Measurements from ENCODE around the gene SOX18.

The SOX18 gene

DNA sequence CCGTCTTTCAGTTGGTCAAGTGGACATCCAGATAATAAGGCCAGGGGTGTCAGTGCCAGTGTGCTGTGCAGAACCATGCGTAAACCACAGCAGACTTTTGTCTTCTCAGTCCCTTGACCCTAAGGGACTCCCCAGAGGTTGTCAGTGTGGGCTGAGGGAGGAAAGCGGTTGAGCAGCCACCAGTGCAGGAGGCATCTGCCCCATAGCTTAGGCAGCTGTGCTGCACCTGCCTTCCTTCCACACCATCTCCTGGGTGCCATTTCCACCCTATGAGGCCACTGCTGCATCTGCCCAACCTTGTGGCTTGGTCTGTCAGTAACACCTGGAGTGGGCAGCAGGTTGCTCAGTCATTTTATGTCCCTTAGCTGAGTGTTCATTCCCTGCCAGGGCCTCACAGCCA is 42.5 kb downstream of the SOX18 start:
- no peak for ATAC-seq
- no peak for TF ChIP-seq ZC3H10 (CRISPR knock-in tag; IDR thresholded peaks at IDR 0.05)
- TF ChIP-seq ISL1 (CRISPR knock-in tag; IDR thresholded peaks at IDR 0.05): no peak
- TF ChIP-seq TOX (CRISPR knock-in tag; IDR thresholded peaks at IDR 0.05; ENCODE audit: borderline replicate concordance): no peak
- TF ChIP-seq ZNF70 (CRISPR knock-in tag; IDR thresholded peaks at IDR 0.05): no peak
- TF ChIP-seq CSDC2 (CRISPR knock-in tag; IDR thresholded peaks at IDR 0.05): no peak
- no peak for TF ChIP-seq OSR1 (CRISPR knock-in tag; IDR thresholded peaks at IDR 0.05)
- no peak for TF ChIP-seq ESRRG (CRISPR knock-in tag; IDR thresholded peaks at IDR 0.05)
- no peak for TF ChIP-seq ZFP3 (CRISPR knock-in tag; IDR thresholded peaks at IDR 0.05)
- TF ChIP-seq BACH2 (CRISPR knock-in tag; IDR thresholded peaks at IDR 0.05; ENCODE audit: borderline replicate concordance): no peak
- TF ChIP-seq ARNTL (CRISPR knock-in tag; IDR thresholded peaks at IDR 0.05; ENCODE audit: borderline replicate concordance, low read depth): no peak
- TF ChIP-seq ZNF8 (CRISPR knock-in tag; IDR thresholded peaks at IDR 0.05): no peak
- TF ChIP-seq, protein P1, sequence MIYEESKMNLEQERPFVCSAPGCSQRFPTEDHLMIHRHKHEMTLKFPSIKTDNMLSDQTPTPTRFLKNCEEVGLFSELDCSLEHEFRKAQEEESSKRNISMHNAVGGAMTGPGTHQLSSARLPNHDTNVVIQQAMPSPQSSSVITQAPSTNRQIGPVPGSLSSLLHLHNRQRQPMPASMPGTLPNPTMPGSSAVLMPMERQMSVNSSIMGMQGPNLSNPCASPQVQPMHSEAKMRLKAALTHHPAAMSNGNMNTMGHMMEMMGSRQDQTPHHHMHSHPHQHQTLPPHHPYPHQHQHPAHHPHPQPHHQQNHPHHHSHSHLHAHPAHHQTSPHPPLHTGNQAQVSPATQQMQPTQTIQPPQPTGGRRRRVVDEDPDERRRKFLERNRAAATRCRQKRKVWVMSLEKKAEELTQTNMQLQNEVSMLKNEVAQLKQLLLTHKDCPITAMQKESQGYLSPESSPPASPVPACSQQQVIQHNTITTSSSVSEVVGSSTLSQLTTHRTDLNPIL (CRISPR knock-in tag; IDR thresholded peaks at IDR 0.05; ENCODE audit: low read depth): no peak
- TF ChIP-seq, protein P2, sequence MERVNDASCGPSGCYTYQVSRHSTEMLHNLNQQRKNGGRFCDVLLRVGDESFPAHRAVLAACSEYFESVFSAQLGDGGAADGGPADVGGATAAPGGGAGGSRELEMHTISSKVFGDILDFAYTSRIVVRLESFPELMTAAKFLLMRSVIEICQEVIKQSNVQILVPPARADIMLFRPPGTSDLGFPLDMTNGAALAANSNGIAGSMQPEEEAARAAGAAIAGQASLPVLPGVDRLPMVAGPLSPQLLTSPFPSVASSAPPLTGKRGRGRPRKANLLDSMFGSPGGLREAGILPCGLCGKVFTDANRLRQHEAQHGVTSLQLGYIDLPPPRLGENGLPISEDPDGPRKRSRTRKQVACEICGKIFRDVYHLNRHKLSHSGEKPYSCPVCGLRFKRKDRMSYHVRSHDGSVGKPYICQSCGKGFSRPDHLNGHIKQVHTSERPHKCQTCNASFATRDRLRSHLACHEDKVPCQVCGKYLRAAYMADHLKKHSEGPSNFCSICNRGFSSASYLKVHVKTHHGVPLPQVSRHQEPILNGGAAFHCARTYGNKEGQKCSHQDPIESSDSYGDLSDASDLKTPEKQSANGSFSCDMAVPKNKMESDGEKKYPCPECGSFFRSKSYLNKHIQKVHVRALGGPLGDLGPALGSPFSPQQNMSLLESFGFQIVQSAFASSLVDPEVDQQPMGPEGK (CRISPR knock-in tag; IDR thresholded peaks at IDR 0.05; ENCODE audit: borderline replicate concordance): no peak
- TF ChIP-seq ZNF565 (CRISPR knock-in tag; conservative IDR thresholded peaks at IDR 0.05; ENCODE audit: low read depth): no peak
- no peak for TF ChIP-seq TSHZ2 (CRISPR knock-in tag; IDR thresholded peaks at IDR 0.05)

DNA sequence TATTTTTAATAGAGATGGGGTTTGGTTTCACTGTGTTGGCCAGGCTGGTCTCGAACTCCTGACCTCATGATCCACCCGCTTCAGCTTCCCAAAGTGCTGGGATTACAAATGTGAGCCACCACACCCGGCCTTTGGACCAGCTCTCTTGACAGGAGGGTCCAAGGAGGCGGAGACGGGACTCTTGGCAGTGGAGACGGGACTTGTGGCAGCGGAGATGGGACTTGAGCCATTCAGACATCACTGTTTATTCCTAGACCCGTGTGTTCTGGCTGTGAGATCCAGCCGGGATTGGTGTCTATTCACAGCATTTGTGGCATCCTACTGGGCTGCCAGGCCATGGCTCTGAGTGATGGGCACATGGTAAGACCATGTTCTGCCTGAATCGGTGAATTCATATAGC is 42.9 kb downstream of the SOX18 start:
- no peak for ATAC-seq
- no peak for TF ChIP-seq CSDC2 (CRISPR knock-in tag; IDR thresholded peaks at IDR 0.05)
- no peak for TF ChIP-seq ZFP30 (CRISPR knock-in tag; IDR thresholded peaks at IDR 0.05)
- TF ChIP-seq BACH2 (CRISPR knock-in tag; IDR thresholded peaks at IDR 0.05; ENCODE audit: borderline replicate concordance): no peak
- no peak for TF ChIP-seq OSR1 (CRISPR knock-in tag; IDR thresholded peaks at IDR 0.05)
- no peak for TF ChIP-seq TSHZ2 (CRISPR knock-in tag; IDR thresholded peaks at IDR 0.05)
- TF ChIP-seq, protein P1 (CRISPR knock-in tag; IDR thresholded peaks at IDR 0.05; ENCODE audit: low read depth): no peak
- no peak for TF ChIP-seq CSRNP3 (CRISPR knock-in tag; IDR thresholded peaks at IDR 0.05)
- TF ChIP-seq ESRRG (CRISPR knock-in tag; IDR thresholded peaks at IDR 0.05): no peak
- TF ChIP-seq ZNF70 (CRISPR knock-in tag; IDR thresholded peaks at IDR 0.05): no peak
- no peak for TF ChIP-seq PPARA (CRISPR knock-in tag; IDR thresholded peaks at IDR 0.05; ENCODE audit: borderline replicate concordance)
- no peak for TF ChIP-seq GLIS3 (CRISPR knock-in tag; IDR thresholded peaks at IDR 0.05)
- TF ChIP-seq, protein P2 (CRISPR knock-in tag; IDR thresholded peaks at IDR 0.05; ENCODE audit: borderline replicate concordance): no peak
- no peak for TF ChIP-seq ZNF565 (CRISPR knock-in tag; conservative IDR thresholded peaks at IDR 0.05; ENCODE audit: low read depth)
- no peak for TF ChIP-seq RARB (CRISPR knock-in tag; IDR thresholded peaks at IDR 0.05)
- no peak for TF ChIP-seq ISL1 (CRISPR knock-in tag; IDR thresholded peaks at IDR 0.05)
- no peak for TF ChIP-seq SNAI2 (CRISPR knock-in tag; IDR thresholded peaks at IDR 0.05)
- no peak for TF ChIP-seq TOX (CRISPR knock-in tag; IDR thresholded peaks at IDR 0.05; ENCODE audit: borderline replicate concordance)
- TF ChIP-seq ZFP3 (CRISPR knock-in tag; IDR thresholded peaks at IDR 0.05): no peak
